HEK293 (cell line): Measurements from ENCODE around the gene AGRN.
A peak's percentile ranks its signal among the peaks of the same experiment; 100 is the strongest.

Experiments used
- CTCF ChIA-PET: fragments of 350-600 bp; formaldehyde crosslinking; extraction: SDS; loops from one replicate; lab custom pipeline; 2021; ENCODE audit warnings: antibody characterized with exemption; lab: Yijun Ruan, JAX
- POLR2A ChIA-PET: fragments of 300-600 bp; formaldehyde crosslinking; extraction: SDS; loops from one replicate; lab custom pipeline; 2020; ENCODE audit warnings: antibody characterized with exemption, inconsistent platforms; lab: Yijun Ruan, JAX
- H3K27ac ChIP-seq: fragments of 200-500 bp; sonication (Bioruptor generic); 2 replicates; pipeline ENCODE4 v1.5.1; 2014; ENCODE audit warnings: low read depth, low read length, control low read depth, inconsistent platforms; ENCODE audit errors: extremely low read depth
- H3K36me3 ChIP-seq, 2 experiments: fragments of 200-500 bp in 1 of 2; sonication (Bioruptor generic) in 1 of 2; 1 replicate in 1 of 2; 2 replicates in 1 of 2; pipeline ENCODE4 v1.5.1; 2014 to 2017; ENCODE audit warnings: inconsistent platforms in 2 of 2, low read length in 2 of 2; ENCODE audit not compliant: control insufficient read depth in 2 of 2, insufficient read depth in 1 of 2
- H3K4me1 ChIP-seq: fragments of 200-500 bp; sonication (Bioruptor generic); 2 replicates; pipeline ENCODE4 v1.5.1; 2014; ENCODE audit warnings: mild to moderate bottlenecking, low read length, inconsistent platforms; ENCODE audit not compliant: control insufficient read depth, insufficient read depth
- H3K4me3 ChIP-seq: 2 replicates; pipeline ENCODE4 v1.5.1; 2011; ENCODE audit warnings: low read depth, mild to moderate bottlenecking, control low read depth, low read length, moderate library complexity
- H3K9me3 ChIP-seq: fragments of 200-500 bp; sonication (Bioruptor generic); 2 replicates; pipeline ENCODE4 v1.5.1; 2014; ENCODE audit warnings: low read depth, low read length, inconsistent platforms; ENCODE audit not compliant: control insufficient read depth, insufficient read depth
- BCL11A ChIP-seq: fragments of 450-650 bp; formaldehyde crosslinking; IDR thresholded peaks from 2 replicates; pipeline ENCODE4 v1.5.1; 2016; ENCODE audit warnings: low read depth, missing biosample characterization, missing genetic modification characterization
- FEZF1 ChIP-seq: fragments of 450-650 bp; formaldehyde crosslinking; IDR thresholded peaks from 2 replicates; pipeline ENCODE4 v1.5.1; 2016; ENCODE audit warnings: missing biosample characterization, missing genetic modification characterization
- GLI2 ChIP-seq: fragments of 450-650 bp; formaldehyde crosslinking; IDR thresholded peaks from 2 replicates; pipeline ENCODE4; 2017; ENCODE audit warnings: missing biosample characterization, missing genetic modification characterization, low read depth, borderline replicate concordance
- KLF10 ChIP-seq: fragments of 450-650 bp; IDR thresholded peaks from 2 replicates; pipeline ENCODE4 v1.5.1; 2018; ENCODE audit warnings: missing biosample characterization, mild to moderate bottlenecking, missing genetic modification characterization
- SCRT1 ChIP-seq: fragments of 450-650 bp; formaldehyde crosslinking; IDR thresholded peaks from 2 replicates; pipeline ENCODE4 v1.5.1; 2016; ENCODE audit warnings: missing biosample characterization, missing genetic modification characterization, borderline replicate concordance
- SP2 ChIP-seq: fragments of 450-650 bp; formaldehyde crosslinking; IDR thresholded peaks from 2 replicates; pipeline ENCODE4 v1.5.1; 2016; ENCODE audit warnings: missing biosample characterization, missing genetic modification characterization
- SP7 ChIP-seq: fragments of 450-650 bp; formaldehyde crosslinking; IDR thresholded peaks from 2 replicates; pipeline ENCODE4 v1.5.1; 2016; ENCODE audit warnings: missing biosample characterization, missing genetic modification characterization
- ZBTB10 ChIP-seq: fragments of 450-650 bp; formaldehyde crosslinking; IDR thresholded peaks from 2 replicates; pipeline ENCODE4 v1.5.1; 2016; ENCODE audit warnings: missing biosample characterization, missing genetic modification characterization
- ZBTB17 ChIP-seq: fragments of 450-650 bp; formaldehyde crosslinking; IDR thresholded peaks from 2 replicates; pipeline ENCODE4 v1.5.1; 2016; ENCODE audit warnings: missing biosample characterization, missing genetic modification characterization
- ZBTB48 ChIP-seq: fragments of 450-650 bp; formaldehyde crosslinking; IDR thresholded peaks from 2 replicates; pipeline ENCODE4 v1.5.1; 2016; ENCODE audit warnings: missing biosample characterization, missing genetic modification characterization
- ZBTB7A ChIP-seq: fragments of 450-650 bp; formaldehyde crosslinking; IDR thresholded peaks from 2 replicates; pipeline ENCODE4 v1.5.1; 2016; ENCODE audit warnings: low read depth, missing biosample characterization, missing genetic modification characterization
- ZFP69B ChIP-seq: fragments of 450-650 bp; formaldehyde crosslinking; IDR thresholded peaks from 2 replicates; pipeline ENCODE4 v1.5.1; 2016; ENCODE audit warnings: missing biosample characterization, missing genetic modification characterization
- ZIC2 ChIP-seq: fragments of 450-650 bp; formaldehyde crosslinking; IDR thresholded peaks from 2 replicates; pipeline ENCODE4 v1.5.1; 2016; ENCODE audit warnings: missing biosample characterization, missing genetic modification characterization
- ZNF223 ChIP-seq: fragments of 450-650 bp; formaldehyde crosslinking; IDR thresholded peaks from 2 replicates; pipeline ENCODE4 v1.5.1; 2016; ENCODE audit warnings: missing biosample characterization, missing genetic modification characterization
- ZNF23 ChIP-seq: fragments of 450-650 bp; formaldehyde crosslinking; IDR thresholded peaks from 2 replicates; pipeline ENCODE4 v1.5.1; 2016; ENCODE audit warnings: missing biosample characterization, missing genetic modification characterization, borderline replicate concordance
- ZNF311 ChIP-seq: fragments of 450-650 bp; formaldehyde crosslinking; IDR thresholded peaks from 2 replicates; pipeline ENCODE4 v1.5.1; 2017; ENCODE audit warnings: missing biosample characterization, missing genetic modification characterization, borderline replicate concordance
- ZNF335 ChIP-seq: fragments of 450-650 bp; formaldehyde crosslinking; conservative IDR thresholded peaks from 2 replicates; pipeline ENCODE4 v1.5.1; 2016; ENCODE audit warnings: missing biosample characterization, missing genetic modification characterization
- ZNF341 ChIP-seq: fragments of 450-650 bp; formaldehyde crosslinking; IDR thresholded peaks from 2 replicates; pipeline ENCODE4; 2016; ENCODE audit warnings: low read depth, missing biosample characterization, missing genetic modification characterization
- ZNF350 ChIP-seq: fragments of 450-650 bp; formaldehyde crosslinking; IDR thresholded peaks from 2 replicates; pipeline ENCODE4 v1.5.0; 2017; ENCODE audit warnings: missing biosample characterization, mild to moderate bottlenecking, missing genetic modification characterization
- ZNF391 ChIP-seq: fragments of 450-650 bp; formaldehyde crosslinking; IDR thresholded peaks from 2 replicates; pipeline ENCODE4 v1.5.1; 2016; ENCODE audit warnings: low read depth, missing biosample characterization, missing genetic modification characterization, borderline replicate concordance
- ZNF394 ChIP-seq: fragments of 450-650 bp; formaldehyde crosslinking; IDR thresholded peaks from 2 replicates; pipeline ENCODE4 v1.5.1; 2016; ENCODE audit warnings: missing biosample characterization, missing genetic modification characterization, mild to moderate bottlenecking, moderate library complexity, borderline replicate concordance
- ZNF416 ChIP-seq: fragments of 450-650 bp; formaldehyde crosslinking; IDR thresholded peaks from 2 replicates; pipeline ENCODE4 v1.5.1; 2016; ENCODE audit warnings: missing biosample characterization, missing genetic modification characterization
- ZNF423 ChIP-seq: fragments of 450-650 bp; formaldehyde crosslinking; IDR thresholded peaks from 2 replicates; pipeline ENCODE4 v1.5.1; 2016; ENCODE audit warnings: missing biosample characterization, missing genetic modification characterization
- ZNF610 ChIP-seq: fragments of 450-650 bp; formaldehyde crosslinking; IDR thresholded peaks from 2 replicates; pipeline ENCODE4 v1.5.1; 2016; ENCODE audit warnings: missing biosample characterization, missing genetic modification characterization, borderline replicate concordance
- ZNF623 ChIP-seq: fragments of 450-650 bp; formaldehyde crosslinking; IDR thresholded peaks from 2 replicates; pipeline ENCODE4 v1.5.1; 2016; ENCODE audit warnings: missing biosample characterization, missing genetic modification characterization
- ZNF629 ChIP-seq: fragments of 450-650 bp; formaldehyde crosslinking; IDR thresholded peaks from 2 replicates; pipeline ENCODE4 v1.5.1; 2017; ENCODE audit warnings: missing biosample characterization, missing genetic modification characterization
- ZNF677 ChIP-seq: fragments of 450-650 bp; IDR thresholded peaks from 2 replicates; pipeline ENCODE4 v1.5.0; 2018; ENCODE audit warnings: missing biosample characterization, mild to moderate bottlenecking, missing genetic modification characterization, moderate library complexity
- ZNF707 ChIP-seq: fragments of 450-650 bp; formaldehyde crosslinking; IDR thresholded peaks from 2 replicates; pipeline ENCODE4 v1.5.1; 2016; ENCODE audit warnings: missing biosample characterization, missing genetic modification characterization
- ZNF791 ChIP-seq: fragments of 450-650 bp; formaldehyde crosslinking; IDR thresholded peaks from 2 replicates; pipeline ENCODE4 v1.5.1; 2016; ENCODE audit warnings: missing biosample characterization, missing genetic modification characterization
- ZNF837 ChIP-seq: fragments of 450-650 bp; formaldehyde crosslinking; IDR thresholded peaks from 2 replicates; pipeline ENCODE4 v1.5.1; 2016; ENCODE audit warnings: missing biosample characterization, missing genetic modification characterization
- ZSCAN23 ChIP-seq: fragments of 450-650 bp; formaldehyde crosslinking; IDR thresholded peaks from 2 replicates; pipeline ENCODE4 v1.5.1; 2016; ENCODE audit warnings: missing biosample characterization, missing genetic modification characterization
- ZXDB ChIP-seq: fragments of 450-650 bp; formaldehyde crosslinking; IDR thresholded peaks from 2 replicates; pipeline ENCODE4 v1.5.1; 2016; ENCODE audit warnings: missing biosample characterization, missing genetic modification characterization
- TF ChIP-seq, protein P1 (sequence below): fragments of 450-650 bp; formaldehyde crosslinking; IDR thresholded peaks from 2 replicates; pipeline ENCODE4 v1.5.1; 2016; ENCODE audit warnings: missing biosample characterization, missing genetic modification characterization

The AGRN gene

DNA sequence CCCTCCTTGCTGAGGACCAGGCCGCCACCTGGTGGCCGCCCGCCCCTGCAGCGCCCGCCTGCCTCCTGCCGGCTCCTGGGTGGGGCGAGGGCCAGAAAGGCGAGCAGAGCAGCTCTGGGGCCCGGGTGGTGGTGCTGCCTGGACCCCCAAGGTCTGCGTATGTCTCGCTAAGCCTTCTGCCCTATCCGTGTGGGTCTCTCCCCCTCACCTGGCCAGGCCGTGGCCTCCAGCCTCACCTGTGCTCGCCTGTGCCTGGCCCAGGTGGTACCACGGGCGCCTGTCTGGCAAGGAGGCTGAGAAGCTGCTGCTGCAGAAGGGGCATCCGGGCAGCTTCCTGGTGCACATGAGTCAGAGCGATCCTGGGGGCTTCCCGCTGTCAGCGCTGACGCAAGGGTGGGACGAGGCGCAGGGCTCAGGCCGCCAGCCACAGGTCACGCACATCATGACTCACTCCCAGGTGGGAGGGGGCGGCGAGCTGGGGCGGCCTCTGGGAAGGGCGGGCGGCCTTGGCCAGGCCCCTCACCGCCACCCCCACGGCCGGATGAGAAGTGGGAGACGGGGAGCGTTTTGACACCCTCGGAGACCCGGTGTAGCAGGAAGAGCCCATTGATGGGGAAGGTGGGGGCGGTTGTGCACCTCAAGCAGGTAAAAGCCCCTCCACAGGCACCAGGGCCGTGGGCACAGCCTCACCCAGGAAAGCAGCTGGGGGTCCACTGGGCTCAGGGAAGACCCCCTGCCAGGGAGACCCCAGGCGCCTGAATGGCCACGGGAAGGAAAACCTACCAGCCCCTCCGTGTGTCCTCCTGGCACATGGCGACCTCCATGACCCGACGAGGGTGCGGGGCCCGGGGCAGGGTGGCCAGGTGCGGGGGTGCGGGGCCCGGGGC, 44.3 kb downstream of the AGRN start:
- POLR2A ChIA-PET = interaction anchor here (0.5 to 1.1 kb wide), 3 partner anchors 15 to 226 kb away, joined by 3 to 7 read pairs (median 3); partner anchors contain the start of gene HES4
- no peak for TF ChIP-seq ZNF837 (tag by site-specific recombination)
- peak; percentile 94 for TF ChIP-seq ZNF629 (tag by site-specific recombination)
- no peak for TF ChIP-seq ZNF707 (tag by site-specific recombination)
- peak; percentile 79 for TF ChIP-seq ZNF335 (tag by site-specific recombination)
- peak; percentile 88 for TF ChIP-seq SP2
- TF ChIP-seq ZNF311 (tag by site-specific recombination) = no peak
- peak; percentile 84 for TF ChIP-seq ZBTB7A (tag by site-specific recombination)
- TF ChIP-seq BCL11A = peak; percentile 87
- no peak for TF ChIP-seq ZNF350 (tag by site-specific recombination)
- TF ChIP-seq ZIC2 (tag by site-specific recombination) = peak; percentile 90
- peak; percentile 82 for TF ChIP-seq ZNF394 (tag by site-specific recombination)
- peak; percentile 61; the same call in 1 of the 2 replicates for TF ChIP-seq KLF10
- peak; percentile 95 for TF ChIP-seq ZNF223 (tag by site-specific recombination)
- no peak for TF ChIP-seq ZNF791 (tag by site-specific recombination)
- peak; percentile 83; the same call in 1 of the 2 replicates for TF ChIP-seq ZBTB10
- TF ChIP-seq ZNF341 (tag by site-specific recombination) = peak; percentile 29; the same call in 1 of the 2 replicates
- peak; percentile 78; the same call in 1 of the 2 replicates for TF ChIP-seq ZNF391 (tag by site-specific recombination)
- no peak for TF ChIP-seq ZNF23
- TF ChIP-seq ZNF623 = no peak
- no peak for TF ChIP-seq ZNF416
- TF ChIP-seq SP7 (tag by site-specific recombination) = peak; percentile 95
- no peak for TF ChIP-seq ZNF610 (tag by site-specific recombination)
- no peak for TF ChIP-seq FEZF1 (tag by site-specific recombination)
- TF ChIP-seq, protein P1, sequence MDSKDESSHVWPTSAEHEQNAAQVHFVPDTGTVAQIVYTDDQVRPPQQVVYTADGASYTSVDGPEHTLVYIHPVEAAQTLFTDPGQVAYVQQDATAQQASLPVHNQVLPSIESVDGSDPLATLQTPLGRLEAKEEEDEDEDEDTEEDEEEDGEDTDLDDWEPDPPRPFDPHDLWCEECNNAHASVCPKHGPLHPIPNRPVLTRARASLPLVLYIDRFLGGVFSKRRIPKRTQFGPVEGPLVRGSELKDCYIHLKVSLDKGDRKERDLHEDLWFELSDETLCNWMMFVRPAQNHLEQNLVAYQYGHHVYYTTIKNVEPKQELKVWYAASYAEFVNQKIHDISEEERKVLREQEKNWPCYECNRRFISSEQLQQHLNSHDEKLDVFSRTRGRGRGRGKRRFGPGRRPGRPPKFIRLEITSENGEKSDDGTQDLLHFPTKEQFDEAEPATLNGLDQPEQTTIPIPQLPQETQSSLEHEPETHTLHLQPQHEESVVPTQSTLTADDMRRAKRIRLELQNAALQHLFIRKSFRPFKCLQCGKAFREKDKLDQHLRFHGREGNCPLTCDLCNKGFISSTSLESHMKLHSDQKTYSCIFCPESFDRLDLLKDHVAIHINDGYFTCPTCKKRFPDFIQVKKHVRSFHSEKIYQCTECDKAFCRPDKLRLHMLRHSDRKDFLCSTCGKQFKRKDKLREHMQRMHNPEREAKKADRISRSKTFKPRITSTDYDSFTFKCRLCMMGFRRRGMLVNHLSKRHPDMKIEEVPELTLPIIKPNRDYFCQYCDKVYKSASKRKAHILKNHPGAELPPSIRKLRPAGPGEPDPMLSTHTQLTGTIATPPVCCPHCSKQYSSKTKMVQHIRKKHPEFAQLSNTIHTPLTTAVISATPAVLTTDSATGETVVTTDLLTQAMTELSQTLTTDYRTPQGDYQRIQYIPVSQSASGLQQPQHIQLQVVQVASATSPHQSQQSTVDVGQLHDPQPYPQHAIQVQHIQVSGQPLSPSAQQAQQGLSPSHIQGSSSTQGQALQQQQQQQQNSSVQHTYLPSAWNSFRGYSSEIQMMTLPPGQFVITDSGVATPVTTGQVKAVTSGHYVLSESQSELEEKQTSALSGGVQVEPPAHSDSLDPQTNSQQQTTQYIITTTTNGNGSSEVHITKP (tag by site-specific recombination) = peak; percentile 94
- peak; percentile 23; the same call in 1 of the 2 replicates for TF ChIP-seq ZSCAN23 (tag by site-specific recombination)
- TF ChIP-seq ZBTB17 = peak; percentile 50; the same call in 1 of the 2 replicates
- TF ChIP-seq ZFP69B (tag by site-specific recombination) = peak; percentile 63; the same call in 1 of the 2 replicates
- TF ChIP-seq SCRT1 (tag by site-specific recombination) = peak; percentile 71
- TF ChIP-seq ZNF423 (tag by site-specific recombination) = no peak
- no peak for TF ChIP-seq GLI2
- TF ChIP-seq ZXDB (tag by site-specific recombination) = peak; percentile 45
- TF ChIP-seq ZBTB48 (tag by site-specific recombination) = 0 out of 2 replicates have a peak, but pooled peaks have one; percentile 34
- TF ChIP-seq ZNF677 (tag by site-specific recombination) = no peak

More for the DNA sequence above, 44.3 kb downstream of the AGRN start:
- H3K4me1 ChIP-seq = 0 out of 2 replicates have a peak, but pooled peaks cover 2% of the 10 kb centered on the region
- no peaks in the 10 kb centered on the region for H3K9me3 ChIP-seq
- peak overlapping the region; percentile 19; the same call in 1 of the 2 replicates for H3K27ac ChIP-seq
- H3K36me3 ChIP-seq = no peaks in the 10 kb centered on the region
- H3K4me3 ChIP-seq = peak overlapping the region; percentile 15
- CTCF ChIA-PET = interaction anchor here (0.5 to 3.3 kb wide), 26 partner anchors 11 to 214 kb away, joined by 3 to 53 read pairs (median 4); partner anchors contain the start of genes ISG15 and PLEKHN1
